Prostate gland (tissue), 2 donors: ENCODE results near the gene ZC3HAV1L.

Experiments
- CTCF ChIP-seq, 4 experiments: fragments of 200-600 bp in 2 of 4; fragments of 450-650 bp in 2 of 4; sonication (generic) in 2 of 4; IDR thresholded peaks; 1 replicate in 3 of 4; 2 replicates in 1 of 4; pipeline ENCODE4 v1.5.1; 2016 to 2019; ENCODE audit warnings: antibody characterized with exemption in 4 of 4, mild to moderate bottlenecking in 2 of 4, moderate library complexity in 2 of 4
- POLR2A ChIP-seq: fragments of 450-650 bp; IDR thresholded peaks from one replicate; pipeline ENCODE4 v1.6.1; 2016; ENCODE audit warnings: antibody characterized with exemption, mild to moderate bottlenecking

- no peak for TF ChIP-seq CTCF (IDR thresholded peaks at IDR 0.05)
- no peak for TF ChIP-seq POLR2A
Observed at GRCh38 chr7:138980563-138981291, 55.1 kb downstream of the ZC3HAV1L start.
